ENCODE results near the gene COL25A1.
"Not testable (repeated sequence)": the region's sequence is repeated elsewhere in the genome, so short reads cannot be mapped to it uniquely, and the experiment has no call there.

The COL25A1 gene

DNA sequence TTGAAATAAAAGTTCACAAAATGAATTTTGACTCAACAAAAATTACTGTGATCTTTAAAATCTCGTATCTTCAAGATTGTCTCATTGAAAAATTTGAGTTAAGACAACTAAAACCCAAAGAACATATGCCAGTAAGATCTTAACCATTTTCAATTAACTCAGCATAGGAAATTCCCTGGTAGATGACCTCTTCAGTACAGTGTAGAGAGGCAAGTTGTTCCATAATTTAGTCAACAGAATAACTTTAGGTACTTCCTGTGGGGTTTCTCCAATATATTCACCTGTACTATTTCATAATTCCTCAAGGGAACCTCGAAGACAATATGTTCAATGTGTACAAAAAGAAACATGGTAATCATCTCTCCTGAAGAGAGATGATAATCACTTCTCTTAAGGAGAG lies 145.3 kb downstream of the COL25A1 start:
- Histone ChIP-seq H3K36me3 (ENCODE audit: control insufficient read depth, insufficient read depth, low read length) (no peaks in the 10 kb centered on the region), H3K27me3 (ENCODE audit: control insufficient read depth, insufficient read depth, low read length) (no peaks in the 10 kb centered on the region), H3K9me3 (ENCODE audit: control insufficient read depth, low read length) (no peaks in the 10 kb centered on the region), H3K4me3 (ENCODE audit: low read length) (no peak overlapping the region), H3K4me1 (ENCODE audit: control insufficient read depth, insufficient read depth, low read length) (no peaks in the 10 kb centered on the region), H3K9ac (ENCODE audit: low read length) (no peak overlapping the region)

DNA sequence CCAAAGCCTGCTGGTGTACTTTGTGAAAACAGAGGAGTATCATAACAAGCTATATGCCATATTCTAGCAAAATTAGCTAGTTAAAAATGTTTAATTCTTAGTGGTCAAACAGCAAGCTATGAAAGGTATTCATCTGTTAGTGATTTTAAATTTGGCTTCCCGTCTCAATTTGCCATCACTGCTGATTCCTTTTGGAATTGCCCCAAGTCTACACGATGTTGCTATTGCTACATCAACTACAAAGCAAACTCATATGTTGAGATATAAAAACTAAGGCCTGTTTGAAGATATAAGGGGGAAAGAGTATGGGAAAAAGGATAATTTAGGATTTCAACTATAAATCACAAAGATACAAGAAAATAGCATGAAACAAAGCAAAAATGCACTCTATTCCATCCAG lies 146.1 kb downstream of the COL25A1 start:
- no peaks in the 10 kb centered on the region for H3K36me3 ChIP-seq (ENCODE audit: control insufficient read depth, insufficient read depth, low read length)
- H3K9me3 ChIP-seq (ENCODE audit: control insufficient read depth, low read length), result no peaks in the 10 kb centered on the region

DNA sequence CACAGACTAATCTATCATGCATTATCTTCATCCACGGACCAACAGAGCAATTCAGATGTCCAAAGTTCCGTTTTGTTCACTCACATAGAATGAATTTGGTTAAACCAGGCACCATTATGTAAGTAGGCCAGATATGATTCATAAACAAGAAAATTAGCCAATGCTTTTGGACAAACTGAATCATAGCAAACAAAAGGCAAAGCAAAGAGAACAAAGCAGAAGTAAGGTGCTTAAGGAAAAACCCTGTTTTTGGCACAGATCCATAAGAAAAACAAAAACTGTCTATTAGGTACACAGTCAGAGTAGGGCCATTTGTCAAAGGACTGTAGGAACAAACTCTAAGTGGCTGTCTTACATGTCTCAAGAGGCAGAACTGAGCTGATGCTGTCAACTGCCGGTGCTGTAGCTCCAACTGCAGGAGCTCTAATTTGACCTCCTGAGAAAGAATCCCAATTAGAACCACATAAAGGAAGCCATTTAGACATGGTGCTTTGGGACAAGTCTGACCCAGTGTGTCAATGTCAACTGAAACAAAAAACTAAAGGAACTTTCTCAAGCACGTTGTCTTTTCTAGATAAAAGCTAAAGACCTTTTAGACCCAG lies 146.7 kb downstream of the COL25A1 start:
- Histone ChIP-seq H3K9ac (ENCODE audit: low read length) (no peak overlapping the region), H3K4me1 (ENCODE audit: control insufficient read depth, insufficient read depth, low read length) (no peaks in the 10 kb centered on the region), H3K9me3 (ENCODE audit: control insufficient read depth, low read length) (no peaks in the 10 kb centered on the region), H3K36me3 (ENCODE audit: control insufficient read depth, insufficient read depth, low read length) (no peaks in the 10 kb centered on the region), H3K27me3 (ENCODE audit: control insufficient read depth, insufficient read depth, low read length) (no peaks in the 10 kb centered on the region), H3K4me3 (ENCODE audit: low read length) (no peak overlapping the region)

More for the DNA sequence above, 146.1 kb downstream of the COL25A1 start:
- H3K27me3 ChIP-seq (ENCODE audit: control insufficient read depth, insufficient read depth, low read length), result no peaks in the 10 kb centered on the region
- no peak overlapping the region for H3K4me3 ChIP-seq (ENCODE audit: low read length)
- no peaks in the 10 kb centered on the region for H3K4me1 ChIP-seq (ENCODE audit: control insufficient read depth, insufficient read depth, low read length)
- H3K9ac ChIP-seq (ENCODE audit: low read length), result no peak overlapping the region

DNA sequence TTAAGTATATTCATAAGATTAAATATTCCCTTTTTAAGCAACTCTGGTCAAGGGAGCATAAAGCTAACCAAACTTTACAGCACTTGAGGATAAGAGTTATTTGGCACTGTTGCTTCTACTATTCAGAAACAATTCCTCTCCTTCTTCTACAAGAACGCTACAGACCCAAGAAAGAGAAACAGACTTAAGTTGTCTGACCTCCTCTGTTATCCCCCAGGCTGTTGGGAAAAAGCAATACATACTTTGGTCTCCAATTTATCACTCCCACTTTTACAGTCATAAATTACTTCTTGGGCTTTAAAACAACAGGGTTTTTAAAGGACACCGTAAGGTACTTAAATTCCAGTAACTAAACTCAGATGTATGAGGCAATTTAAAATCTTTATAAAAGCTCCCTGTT lies 147.4 kb downstream of the COL25A1 start:
- Histone ChIP-seq H3K27me3 (ENCODE audit: control insufficient read depth, insufficient read depth, low read length) (no peaks in the 10 kb centered on the region), H3K9me3 (ENCODE audit: control insufficient read depth, low read length) (no peaks in the 10 kb centered on the region), H3K4me1 (ENCODE audit: control insufficient read depth, insufficient read depth, low read length) (no peaks in the 10 kb centered on the region), H3K4me3 (ENCODE audit: low read length) (no peak overlapping the region), H3K36me3 (ENCODE audit: control insufficient read depth, insufficient read depth, low read length) (no peaks in the 10 kb centered on the region), H3K9ac (ENCODE audit: low read length) (no peak overlapping the region)

DNA sequence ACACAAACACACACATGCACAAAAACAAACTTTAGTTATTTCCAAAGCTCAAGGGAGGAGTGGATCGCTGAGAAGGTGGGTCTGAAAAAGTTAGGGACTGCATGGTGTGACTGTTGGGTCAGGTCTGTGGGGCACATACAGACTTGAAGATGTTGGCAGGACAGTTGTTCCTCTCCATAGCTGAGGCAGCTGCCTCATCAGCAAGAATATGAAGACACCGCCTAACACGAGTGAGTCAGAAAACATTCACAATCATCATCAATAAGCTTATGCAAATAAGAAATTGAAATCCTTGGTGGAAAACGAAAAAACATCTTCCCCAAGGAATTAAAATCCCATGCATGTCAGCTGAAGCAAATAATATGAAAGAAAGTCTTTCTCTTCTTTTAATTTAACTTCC lies 148.0 kb downstream of the COL25A1 start:
- Histone ChIP-seq H3K27me3 (ENCODE audit: control insufficient read depth, insufficient read depth, low read length) (no peaks in the 10 kb centered on the region), H3K4me1 (ENCODE audit: control insufficient read depth, insufficient read depth, low read length) (no peaks in the 10 kb centered on the region), H3K9me3 (ENCODE audit: control insufficient read depth, low read length) (no peaks in the 10 kb centered on the region), H3K9ac (ENCODE audit: low read length) (no peak overlapping the region), H3K4me3 (ENCODE audit: low read length) (no peak overlapping the region), H3K36me3 (ENCODE audit: control insufficient read depth, insufficient read depth, low read length) (no peaks in the 10 kb centered on the region)

DNA sequence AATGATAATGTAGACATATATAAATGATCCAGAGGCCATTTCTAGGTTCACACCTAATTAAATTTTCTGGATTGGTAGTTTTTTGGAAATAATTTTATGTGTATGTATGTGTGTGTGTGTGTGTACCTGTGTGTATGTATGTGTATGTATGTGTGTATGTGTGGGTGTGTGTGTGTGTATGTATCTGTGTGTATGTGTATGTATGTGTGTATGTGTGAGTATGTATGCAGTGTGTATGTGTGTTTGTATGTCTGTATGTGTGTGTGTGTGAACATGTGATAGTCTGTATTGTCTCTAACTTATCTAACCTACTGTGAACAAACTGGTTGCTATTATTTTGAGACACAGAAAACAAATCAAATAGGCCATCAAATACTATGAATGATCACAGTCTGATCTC lies 152.6 kb downstream of the COL25A1 start:
- Histone ChIP-seq H3K4me1 (ENCODE audit: control insufficient read depth, insufficient read depth, low read length) (no peaks in the 10 kb centered on the region), H3K9me3 (ENCODE audit: control insufficient read depth, low read length) (no peaks in the 10 kb centered on the region), H3K36me3 (ENCODE audit: control insufficient read depth, insufficient read depth, low read length) (no peaks in the 10 kb centered on the region), H3K27me3 (ENCODE audit: control insufficient read depth, insufficient read depth, low read length) (no peaks in the 10 kb centered on the region), H3K4me3 (ENCODE audit: low read length) (no peak overlapping the region), H3K9ac (ENCODE audit: low read length) (no peak overlapping the region)

DNA sequence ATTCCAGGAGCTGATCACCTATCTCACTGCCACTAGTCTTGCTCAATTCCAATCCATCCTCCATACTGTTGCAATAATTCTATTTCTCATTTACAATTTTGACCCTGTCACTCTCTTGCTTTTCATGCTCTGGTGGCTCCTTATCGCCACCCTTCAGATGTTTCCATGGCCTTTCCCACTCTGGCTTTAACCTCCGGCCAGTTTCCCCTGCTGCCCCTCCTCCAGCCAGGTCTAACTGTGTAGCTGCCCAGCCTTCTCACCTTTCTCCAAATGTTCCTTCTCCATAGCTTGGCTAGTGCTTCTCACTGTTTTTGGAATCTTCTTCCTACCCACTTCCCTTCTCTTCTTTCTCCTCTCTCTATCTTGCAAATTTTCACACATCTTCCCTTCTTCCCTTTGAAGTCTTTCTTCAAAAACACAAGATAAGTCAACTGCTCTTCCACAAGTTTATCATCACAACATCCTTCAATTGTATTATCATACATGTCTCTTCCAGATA lies 153.8 kb downstream of the COL25A1 start:
- Histone ChIP-seq H3K27me3 (ENCODE audit: control insufficient read depth, insufficient read depth, low read length) (no peaks in the 10 kb centered on the region), H3K4me1 (ENCODE audit: control insufficient read depth, insufficient read depth, low read length) (no peaks in the 10 kb centered on the region), H3K9me3 (ENCODE audit: control insufficient read depth, low read length) (no peaks in the 10 kb centered on the region), H3K9ac (ENCODE audit: low read length) (no peak overlapping the region), H3K4me3 (ENCODE audit: low read length) (no peak overlapping the region), H3K36me3 (ENCODE audit: control insufficient read depth, insufficient read depth, low read length) (no peaks in the 10 kb centered on the region)

DNA sequence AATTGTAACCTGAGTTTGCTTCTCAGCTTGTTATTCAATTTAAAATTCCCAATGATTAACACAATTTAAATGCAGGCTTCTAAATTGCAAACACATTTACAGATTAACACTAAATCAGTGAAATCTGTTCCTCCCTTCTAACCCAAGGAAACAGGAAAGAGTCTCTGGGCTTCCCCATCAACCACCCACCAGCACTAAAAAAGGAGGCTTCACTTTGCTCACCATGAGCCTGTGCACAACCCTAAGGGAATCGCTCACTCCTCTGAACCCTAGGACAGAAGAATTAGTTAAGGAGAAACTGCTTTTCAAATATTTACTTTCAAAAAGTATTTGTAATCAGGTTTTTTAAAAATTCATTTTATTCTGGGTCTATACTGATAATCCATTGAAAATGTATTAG lies 155.3 kb downstream of the COL25A1 start:
- H3K4me3 ChIP-seq (ENCODE audit: low read length), result no peak overlapping the region
- no peak overlapping the region for H3K9ac ChIP-seq (ENCODE audit: low read length)

DNA sequence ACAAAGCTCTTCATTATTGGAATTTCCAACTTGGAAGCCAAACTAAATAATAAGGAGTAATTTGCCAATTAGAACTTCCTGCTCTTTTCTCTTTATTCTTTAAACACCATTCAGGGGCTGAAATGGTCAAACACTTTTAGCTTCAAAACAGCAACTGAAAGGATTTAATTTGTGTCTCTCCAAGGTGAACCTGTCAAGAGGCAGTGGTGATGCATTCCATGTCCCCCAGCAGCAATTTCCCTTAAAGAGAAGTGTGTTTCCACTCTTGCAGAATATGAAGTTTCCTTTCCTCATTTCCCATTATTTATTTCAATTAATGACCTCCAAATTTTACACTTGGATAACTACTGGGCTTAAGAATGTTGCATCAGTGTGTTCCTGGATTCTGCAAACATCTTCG lies 156.0 kb downstream of the COL25A1 start:
- Histone ChIP-seq H3K36me3 (ENCODE audit: control insufficient read depth, insufficient read depth, low read length) (no peaks in the 10 kb centered on the region), H3K4me1 (ENCODE audit: control insufficient read depth, insufficient read depth, low read length) (no peaks in the 10 kb centered on the region), H3K9me3 (ENCODE audit: control insufficient read depth, low read length) (no peaks in the 10 kb centered on the region), H3K4me3 (ENCODE audit: low read length) (no peak overlapping the region), H3K27me3 (ENCODE audit: control insufficient read depth, insufficient read depth, low read length) (no peaks in the 10 kb centered on the region), H3K9ac (ENCODE audit: low read length) (no peak overlapping the region)

More for the DNA sequence above, 155.3 kb downstream of the COL25A1 start:
- H3K9me3 ChIP-seq (ENCODE audit: control insufficient read depth, low read length), result no peaks in the 10 kb centered on the region
- H3K36me3 ChIP-seq (ENCODE audit: control insufficient read depth, insufficient read depth, low read length), result no peaks in the 10 kb centered on the region
- H3K27me3 ChIP-seq (ENCODE audit: control insufficient read depth, insufficient read depth, low read length), result no peaks in the 10 kb centered on the region
- H3K4me1 ChIP-seq (ENCODE audit: control insufficient read depth, insufficient read depth, low read length), result no peaks in the 10 kb centered on the region

DNA sequence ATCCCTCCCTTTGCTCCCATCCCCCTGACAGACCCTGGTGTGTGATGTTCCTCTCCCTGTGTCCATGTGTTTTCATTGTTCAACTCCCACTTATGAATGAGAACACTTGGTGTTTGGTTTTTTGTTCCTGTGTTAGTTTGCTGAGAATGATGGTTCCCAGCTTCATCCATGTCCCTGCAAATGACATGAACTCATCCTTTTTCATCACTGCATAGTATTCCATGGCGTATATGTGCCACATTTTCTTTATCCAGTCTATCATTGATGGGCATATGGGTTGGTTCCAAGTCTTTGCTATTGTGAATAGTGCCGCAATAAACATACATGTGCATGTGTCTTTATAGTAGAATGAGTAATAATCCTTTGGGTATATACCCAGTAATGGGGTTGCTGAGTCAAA lies 164.3 kb downstream of the COL25A1 start:
- H3K4me1 ChIP-seq (ENCODE audit: control insufficient read depth, insufficient read depth, low read length); H3K4me3 ChIP-seq (ENCODE audit: low read length); H3K9me3 ChIP-seq (ENCODE audit: control insufficient read depth, low read length); H3K27me3 ChIP-seq (ENCODE audit: control insufficient read depth, insufficient read depth, low read length); H3K36me3 ChIP-seq (ENCODE audit: control insufficient read depth, insufficient read depth, low read length); H3K9ac ChIP-seq (ENCODE audit: low read length): not testable (repeated sequence)

DNA sequence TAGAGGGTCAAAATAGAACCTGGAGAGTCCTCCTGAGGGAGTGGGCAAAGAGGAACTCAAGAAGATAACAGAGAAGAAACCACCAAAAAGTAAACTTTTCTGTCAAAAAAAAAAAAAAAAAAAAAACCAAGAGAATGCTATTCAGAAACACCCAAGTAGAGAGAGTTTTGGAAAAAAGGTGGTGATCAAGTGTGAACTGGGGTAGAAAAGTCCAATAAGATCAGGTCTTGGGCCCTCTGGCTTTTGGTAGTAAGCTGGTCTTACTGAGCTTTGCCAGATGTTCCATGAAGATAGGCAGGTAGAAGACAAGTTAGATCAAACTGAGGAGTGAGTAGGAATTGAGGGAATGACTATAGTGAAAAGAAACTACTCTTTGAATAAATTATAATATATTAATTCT lies 167.5 kb downstream of the COL25A1 start:
- H3K9me3 ChIP-seq (ENCODE audit: control insufficient read depth, low read length), result no peaks in the 10 kb centered on the region
- H3K27me3 ChIP-seq (ENCODE audit: control insufficient read depth, insufficient read depth, low read length), result no peaks in the 10 kb centered on the region
- no peak overlapping the region for H3K4me3 ChIP-seq (ENCODE audit: low read length)
- no peaks in the 10 kb centered on the region for H3K36me3 ChIP-seq (ENCODE audit: control insufficient read depth, insufficient read depth, low read length)
- no peaks in the 10 kb centered on the region for H3K4me1 ChIP-seq (ENCODE audit: control insufficient read depth, insufficient read depth, low read length)
- no peak overlapping the region for H3K9ac ChIP-seq (ENCODE audit: low read length)

DNA sequence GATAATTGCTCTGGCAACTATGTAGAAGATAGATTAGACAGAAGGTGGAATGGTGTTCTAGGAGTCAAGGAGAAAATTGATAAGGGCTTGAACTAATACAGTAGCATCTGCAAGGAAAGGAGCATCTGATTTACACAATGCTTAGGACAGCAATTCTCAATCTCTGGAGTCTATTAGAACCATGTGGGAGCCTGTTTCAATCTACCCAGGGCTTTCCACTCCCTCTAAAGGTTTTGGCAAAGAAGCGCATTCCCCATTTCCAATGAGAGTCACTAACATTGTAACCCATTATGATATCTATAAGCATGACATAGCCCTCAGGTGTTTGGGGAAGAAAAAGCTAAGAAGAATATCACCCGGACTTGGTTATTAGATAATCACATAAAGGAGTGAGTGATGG lies 168.2 kb downstream of the COL25A1 start:
- no peaks in the 10 kb centered on the region for H3K27me3 ChIP-seq (ENCODE audit: control insufficient read depth, insufficient read depth, low read length)
- H3K4me1 ChIP-seq (ENCODE audit: control insufficient read depth, insufficient read depth, low read length), result no peaks in the 10 kb centered on the region
- H3K4me3 ChIP-seq (ENCODE audit: low read length), result no peak overlapping the region
- H3K36me3 ChIP-seq (ENCODE audit: control insufficient read depth, insufficient read depth, low read length), result no peaks in the 10 kb centered on the region
- H3K9ac ChIP-seq (ENCODE audit: low read length), result no peak overlapping the region
- H3K9me3 ChIP-seq (ENCODE audit: control insufficient read depth, low read length), result no peaks in the 10 kb centered on the region

DNA sequence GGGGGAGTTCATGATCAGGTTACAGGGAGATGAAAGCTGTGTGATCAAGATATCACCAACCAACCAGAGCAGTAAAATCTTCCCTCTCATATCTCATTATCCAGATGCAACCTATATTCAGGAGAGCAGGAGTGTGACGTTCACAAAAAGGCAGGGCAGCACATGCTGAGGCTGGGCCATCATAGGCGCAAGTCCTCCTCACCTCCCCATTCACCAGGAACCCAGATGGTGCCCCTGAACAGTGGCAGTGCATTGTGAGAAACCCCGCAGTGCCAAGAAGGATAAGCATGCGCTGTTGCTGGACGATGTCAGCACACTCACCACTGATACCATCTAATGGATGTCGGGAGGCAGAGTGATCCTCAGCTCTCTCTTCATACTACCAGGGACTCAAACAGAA lies 170.9 kb downstream of the COL25A1 start:
- no peaks in the 10 kb centered on the region for H3K27me3 ChIP-seq (ENCODE audit: control insufficient read depth, insufficient read depth, low read length)
- H3K9ac ChIP-seq (ENCODE audit: low read length), result no peak overlapping the region
- H3K4me3 ChIP-seq (ENCODE audit: low read length), result no peak overlapping the region
- H3K4me1 ChIP-seq (ENCODE audit: control insufficient read depth, insufficient read depth, low read length), result no peaks in the 10 kb centered on the region
- no peaks in the 10 kb centered on the region for H3K36me3 ChIP-seq (ENCODE audit: control insufficient read depth, insufficient read depth, low read length)
- H3K9me3 ChIP-seq (ENCODE audit: control insufficient read depth, low read length), result no peaks in the 10 kb centered on the region

Data from mucosa of stomach (tissue), 1 donor.